Measurements from ENCODE around the gene TMEM202.
"Not testable (repeated sequence)": the region's sequence is repeated elsewhere in the genome, so short reads cannot be mapped to it uniquely, and the experiment has no call there.

TMEM202 gene, protein sequence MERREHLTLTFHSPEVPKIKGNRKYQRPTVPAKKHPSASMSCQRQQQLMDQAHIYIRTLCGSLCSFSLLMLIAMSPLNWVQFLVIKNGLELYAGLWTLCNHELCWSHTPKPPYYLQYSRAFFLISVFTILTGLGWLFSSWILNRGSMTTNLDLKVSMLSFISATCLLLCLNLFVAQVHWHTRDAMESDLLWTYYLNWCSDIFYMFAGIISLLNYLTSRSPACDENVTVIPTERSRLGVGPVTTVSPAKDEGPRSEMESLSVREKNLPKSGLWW

DNA sequence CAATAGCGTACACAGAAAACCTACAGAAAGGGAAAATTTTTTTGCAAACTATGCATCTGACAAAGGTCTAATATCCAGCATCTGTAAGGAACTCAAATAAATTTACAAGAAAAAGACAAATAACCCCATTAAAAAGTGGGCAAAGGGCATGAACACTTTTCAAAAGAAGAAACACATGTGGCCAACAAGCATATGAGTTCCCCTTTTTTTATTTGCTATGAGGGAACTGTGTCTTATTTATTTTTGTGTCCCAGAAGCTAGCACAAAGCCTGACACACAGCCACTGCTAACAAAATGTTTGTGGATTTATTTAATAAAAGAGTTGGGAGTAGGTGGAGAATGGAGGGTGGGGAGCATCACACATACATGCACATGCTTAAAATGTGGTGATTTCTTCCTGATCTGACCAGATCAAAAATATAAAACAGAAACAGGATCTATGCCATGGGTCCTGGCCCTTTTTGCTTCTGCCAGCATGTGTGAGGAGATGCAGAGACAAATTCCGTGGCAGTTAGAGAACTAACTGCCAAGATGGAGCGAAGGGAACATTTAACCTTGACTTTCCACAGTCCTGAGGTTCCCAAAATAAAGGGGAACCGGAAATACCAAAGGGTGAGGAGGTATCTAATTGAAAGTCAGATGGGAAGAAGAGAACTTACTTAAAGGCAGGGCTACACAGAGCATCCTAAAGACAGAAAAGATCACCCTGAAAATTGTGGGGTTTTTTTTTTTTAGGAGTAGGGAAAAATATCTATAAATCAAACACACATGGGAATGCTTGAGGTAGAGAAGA, at the start of gene TMEM202:
Gene TMEM202, plus strand, starts transcription at position 510 of the 793 bp plus-strand sequence. Its CDS starts 22 bp downstream, at position 532.
- DNase-seq (ENCODE audit: low read depth, low spot score), result no peak

DNA sequence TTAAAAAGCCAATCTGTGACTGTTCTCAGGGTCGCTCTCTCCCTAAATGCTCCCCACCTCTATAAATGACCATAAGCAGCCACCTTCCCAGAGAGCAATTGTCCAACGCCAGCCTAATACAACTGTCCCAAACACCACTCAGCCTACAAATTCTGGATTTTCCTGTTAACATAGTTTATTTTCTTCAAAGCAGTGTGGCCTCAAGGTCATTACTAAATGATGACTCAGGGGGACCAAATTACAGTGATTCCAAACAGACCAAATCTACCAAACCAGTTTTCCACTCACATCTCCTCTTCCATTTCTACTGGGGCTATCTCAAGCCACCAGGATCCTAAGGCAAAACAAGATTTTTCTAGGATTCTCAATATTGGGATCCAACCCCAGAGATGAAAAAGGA, 44.8 kb upstream of the TMEM202 start:
- DNase-seq (ENCODE audit: low read depth, low spot score), result no peak

DNA sequence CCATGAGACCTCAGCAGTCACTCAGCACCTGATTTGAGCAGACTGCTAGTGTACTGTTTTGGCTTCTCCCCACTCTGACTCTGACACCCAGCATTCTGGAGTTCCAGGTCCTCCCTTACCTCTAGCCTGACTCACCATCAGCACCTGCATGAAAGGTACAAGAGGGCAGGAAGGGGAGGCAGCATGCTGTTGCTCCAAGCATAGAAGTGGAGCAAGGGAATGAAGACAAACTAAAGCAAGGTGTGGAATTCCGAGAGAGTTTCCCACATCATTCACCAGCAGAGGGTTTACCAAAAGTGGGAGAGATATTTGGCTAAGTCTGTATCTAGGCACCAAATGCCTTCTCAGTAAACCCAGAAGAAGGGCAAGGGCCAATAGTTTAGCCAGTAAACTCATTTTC, 43.6 kb upstream of the TMEM202 start:
- no peak for DNase-seq (ENCODE audit: low read depth, low spot score)

DNA sequence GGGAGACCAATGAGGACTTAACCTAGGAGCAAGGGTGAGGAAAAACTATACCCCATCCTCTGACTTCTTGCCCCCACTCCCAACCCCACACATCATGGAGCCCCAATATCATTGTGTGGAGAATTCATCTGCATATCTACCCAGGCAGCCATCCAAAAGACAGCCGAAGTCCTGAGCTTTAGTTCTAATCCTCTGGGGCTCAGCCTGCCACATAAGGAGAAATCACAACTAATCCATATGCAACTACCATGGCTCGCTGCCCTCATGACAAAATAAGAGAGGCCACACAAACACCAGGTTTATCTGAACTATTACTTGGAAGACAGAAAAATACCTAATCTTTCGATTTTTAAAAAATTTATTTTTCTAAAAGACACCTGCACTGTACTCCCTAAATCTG, 40.0 kb upstream of the TMEM202 start:
- no peak for DNase-seq (ENCODE audit: low read depth, low spot score)

DNA sequence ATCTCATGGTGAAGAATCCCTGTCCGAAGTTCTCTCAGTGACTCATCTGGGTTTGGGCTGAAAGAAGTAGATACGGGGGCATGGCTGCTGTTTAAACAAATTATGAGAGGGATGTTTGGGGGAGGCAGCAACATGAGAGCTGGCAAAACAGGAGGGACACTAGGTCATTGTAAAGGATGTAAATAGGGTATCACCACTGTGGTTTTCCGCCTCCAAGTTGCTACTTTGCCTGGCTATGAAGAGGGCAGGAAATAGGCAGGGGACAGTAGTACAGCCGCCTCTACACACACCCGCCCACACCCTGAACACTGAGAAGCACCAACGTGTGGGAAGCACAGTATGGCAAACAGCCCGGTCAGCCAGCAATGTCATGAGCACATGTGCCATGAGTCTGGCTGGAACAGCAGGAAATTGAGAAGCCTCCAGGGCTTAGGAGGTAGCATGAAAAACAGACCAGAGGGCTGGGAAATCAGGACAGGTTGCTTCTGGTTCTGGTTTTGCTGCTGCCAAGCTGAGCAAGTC, 39.4 kb upstream of the TMEM202 start:
- DNase-seq (ENCODE audit: low read depth, low spot score), result no peak

DNA sequence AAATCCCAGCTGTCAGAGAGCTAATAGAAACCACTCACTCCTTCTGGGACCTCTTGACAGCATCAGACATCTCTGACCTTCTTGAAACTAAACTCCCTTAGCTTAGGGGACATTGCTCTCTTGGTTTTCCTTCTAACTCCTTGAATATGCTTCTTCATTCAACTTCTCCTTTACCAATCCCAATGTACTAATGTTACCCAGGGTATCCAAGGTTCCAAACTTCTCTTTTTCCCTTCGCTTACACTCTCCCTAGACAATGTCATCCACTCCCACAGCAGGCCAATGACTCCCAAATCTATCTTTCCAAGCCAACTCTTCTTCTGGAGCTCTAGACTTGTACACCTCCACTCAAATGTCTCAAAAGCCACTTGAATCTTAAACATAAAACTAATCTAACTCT, 36.9 kb upstream of the TMEM202 start:
- DNase-seq (ENCODE audit: low read depth, low spot score), result no peak

DNA sequence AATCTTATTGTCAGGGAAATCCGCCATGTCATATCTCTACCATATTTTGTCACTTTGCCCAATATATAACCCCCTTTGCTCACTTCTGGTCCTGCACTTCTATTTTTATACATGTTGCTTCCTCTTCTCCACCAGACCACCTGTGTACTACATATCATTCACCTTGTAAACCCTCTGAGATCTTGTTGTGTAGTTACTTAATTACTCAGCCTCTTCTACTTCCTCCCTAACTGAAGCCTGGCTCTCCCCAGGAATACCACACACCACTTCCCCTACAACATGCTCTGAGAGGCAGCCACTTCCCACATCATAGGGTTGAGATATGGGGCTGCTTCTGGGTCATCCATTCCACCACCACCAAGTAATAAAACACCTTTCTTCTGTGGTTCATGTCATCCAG, 32.3 kb upstream of the TMEM202 start:
- no peak for DNase-seq (ENCODE audit: low read depth, low spot score)

DNA sequence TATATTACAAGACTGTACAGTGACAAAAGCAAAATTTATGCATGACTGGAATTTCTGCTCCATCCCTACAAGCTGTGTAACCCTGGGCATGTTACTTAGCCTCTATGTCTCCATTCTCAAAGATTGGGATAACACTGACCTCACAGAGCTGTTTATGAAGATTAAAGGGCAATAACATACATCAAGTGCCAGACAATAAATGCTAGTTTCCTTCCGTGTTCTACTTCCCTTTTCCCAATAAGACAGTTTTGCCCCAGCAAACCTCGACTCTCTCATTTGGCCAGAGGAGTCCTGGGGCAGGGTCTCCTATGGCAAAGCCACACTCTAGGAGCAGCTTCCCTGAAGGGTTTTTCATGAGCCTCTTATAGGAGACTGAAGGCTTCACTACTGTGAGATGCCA, 29.8 kb upstream of the TMEM202 start:
- DNase-seq (ENCODE audit: low read depth, low spot score), result no peak

DNA sequence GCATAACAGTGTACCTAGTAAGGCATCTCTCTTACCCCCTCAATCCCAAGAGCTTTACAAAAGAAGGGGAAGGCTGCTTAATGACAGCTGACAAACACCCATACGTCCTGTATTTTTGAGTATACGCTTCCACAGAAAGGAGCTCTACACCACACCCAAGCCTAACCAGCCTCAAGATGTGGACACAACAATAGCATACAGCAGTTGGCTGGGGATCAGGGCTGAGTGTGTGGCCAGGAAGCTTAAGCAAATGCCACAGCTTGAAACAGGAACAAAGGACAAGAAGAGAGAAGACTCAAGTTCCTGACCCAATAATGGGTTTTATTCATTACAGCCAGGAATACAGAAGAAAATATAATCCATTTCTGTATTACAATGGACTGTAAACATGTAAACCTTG, 29.2 kb upstream of the TMEM202 start:
- no peak for DNase-seq (ENCODE audit: low read depth, low spot score)

DNA sequence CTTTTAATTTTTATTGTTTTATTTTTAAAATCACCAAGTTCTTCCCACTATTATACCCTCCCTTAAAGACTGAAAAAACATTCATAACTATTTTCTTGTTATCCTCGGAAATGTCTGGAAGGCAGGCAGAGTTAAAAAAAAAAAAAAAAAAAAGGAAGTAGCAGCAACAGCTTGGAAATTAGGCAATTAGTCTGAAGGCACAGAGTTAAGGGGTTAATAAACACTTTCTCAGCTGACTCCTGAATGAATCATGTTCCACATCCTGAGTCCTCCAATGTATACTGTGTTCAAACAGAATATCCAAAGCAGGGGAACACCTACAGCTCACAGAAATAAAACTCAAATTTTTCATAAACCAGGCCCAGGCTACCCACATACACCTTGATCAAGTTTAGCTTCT, 28.1 kb upstream of the TMEM202 start:
- no peak for DNase-seq (ENCODE audit: low read depth, low spot score)

DNA sequence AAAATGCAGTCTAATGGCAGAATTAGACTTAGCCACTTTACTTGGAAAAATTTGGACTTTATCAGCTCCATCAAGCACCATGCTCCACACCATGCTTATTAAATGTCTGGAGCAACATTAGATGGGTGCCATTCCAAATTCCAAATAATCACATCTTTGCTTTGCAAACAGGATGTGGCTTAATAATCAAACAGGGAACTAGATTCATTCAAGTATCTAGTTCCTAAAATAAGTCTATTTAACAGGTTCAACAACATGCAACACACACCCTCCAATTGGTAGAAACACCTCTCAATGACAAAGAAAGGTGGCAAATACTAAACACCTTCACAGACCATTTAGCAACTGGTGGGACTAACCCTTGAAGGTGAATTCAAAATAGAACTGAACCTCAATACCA, 25.7 kb upstream of the TMEM202 start:
- no peak for DNase-seq (ENCODE audit: low read depth, low spot score)

DNA sequence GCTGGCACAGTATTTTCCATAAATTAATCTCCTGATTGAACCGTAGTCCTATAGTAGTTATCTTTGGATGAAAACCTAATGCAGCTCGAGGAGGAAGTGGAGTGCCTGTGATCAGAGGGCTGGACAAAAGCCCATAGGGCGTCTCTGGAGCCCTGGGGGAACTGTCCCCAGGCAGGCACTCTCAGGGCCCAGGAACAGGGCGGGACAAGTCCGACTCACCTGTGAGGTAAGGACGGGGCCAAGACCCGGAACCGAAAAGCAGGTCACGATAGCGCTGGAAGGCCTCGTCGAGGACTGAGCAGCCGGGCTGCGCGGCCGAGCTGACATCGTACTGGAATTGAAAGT, 22.6 kb upstream of the TMEM202 start:
- no peak for DNase-seq (ENCODE audit: low read depth, low spot score)

DNA sequence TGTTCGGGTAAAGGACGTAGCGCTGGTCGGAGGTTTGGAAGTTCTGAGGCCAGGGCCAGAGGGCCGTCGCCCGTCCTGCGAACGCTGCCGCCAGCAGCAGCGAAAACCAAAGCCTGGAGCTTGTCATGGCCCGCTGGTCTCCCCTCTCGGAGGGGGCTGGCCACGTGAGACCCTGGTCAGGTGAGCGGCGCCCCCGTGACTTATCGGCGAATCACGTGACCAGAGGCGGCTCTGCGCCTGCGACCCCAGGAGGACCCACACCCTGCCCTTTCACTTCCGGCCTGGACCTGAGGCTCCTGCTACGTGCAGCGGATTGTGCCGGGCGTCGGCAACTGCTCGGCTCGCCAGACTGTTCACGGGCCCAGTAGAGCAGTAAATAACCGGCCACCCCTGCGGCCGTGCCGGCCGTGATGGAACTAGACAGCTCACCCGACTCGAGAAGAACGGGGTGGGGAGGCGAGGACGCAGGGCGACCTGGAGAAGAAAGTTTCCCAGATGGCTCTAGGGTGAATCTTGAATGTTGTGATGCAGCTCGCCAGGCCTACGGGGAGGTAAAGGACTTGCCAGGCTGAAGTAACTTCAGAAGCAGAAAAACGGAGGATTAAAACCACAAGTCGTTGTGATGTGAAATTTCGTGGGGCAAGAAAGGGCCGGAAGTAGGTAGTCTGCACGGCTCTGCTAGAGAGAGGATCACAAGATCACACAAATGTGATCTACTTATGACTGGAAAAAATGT, 22.1 kb upstream of the TMEM202 start, which contains the start of gene HEXA:
Gene HEXA, minus strand, starts transcription at position 169 of the 736 bp plus-strand sequence. Its CDS starts 42 bp downstream, at position 127.
- DNase-seq (ENCODE audit: low read depth, low spot score), result peak; percentile 88

DNA sequence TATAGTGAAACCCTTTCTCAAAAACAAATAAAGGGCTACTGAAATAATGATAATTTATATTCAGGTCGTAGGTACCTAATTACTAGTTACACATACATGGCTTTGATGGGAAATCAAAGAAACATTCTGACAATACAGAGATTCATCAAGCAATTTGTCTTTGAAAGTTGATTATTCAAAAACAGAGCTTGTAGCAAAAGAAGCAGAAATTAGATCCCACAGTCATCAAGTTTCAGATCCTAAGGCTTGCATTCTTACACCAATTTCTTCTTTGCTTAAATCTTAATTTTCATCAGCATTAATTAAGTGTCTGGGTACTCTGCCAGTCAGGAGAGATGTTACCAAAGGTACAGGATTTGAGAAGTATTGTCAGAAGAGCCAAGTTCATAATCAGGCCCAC, 20.8 kb upstream of the TMEM202 start:
- DNase-seq (ENCODE audit: low read depth, low spot score), result no peak

DNA sequence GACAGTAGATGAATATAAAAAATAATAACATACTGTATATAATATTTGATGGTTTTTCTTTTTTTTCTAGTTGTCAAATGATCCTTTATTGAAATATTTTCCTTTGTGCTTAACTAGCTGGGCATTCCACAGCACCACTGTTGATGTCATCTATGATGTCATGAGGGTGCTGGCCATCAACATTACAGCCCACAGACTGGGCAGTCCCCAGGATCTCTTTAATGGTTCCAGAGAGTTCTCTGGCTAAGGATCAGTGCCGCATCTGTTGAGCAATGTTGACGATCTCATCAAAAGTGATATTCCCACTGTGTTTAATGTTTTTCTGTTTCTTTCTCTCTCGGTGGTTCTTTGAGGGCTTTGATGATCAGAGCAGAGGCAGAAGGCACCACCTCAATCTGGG, 19.0 kb upstream of the TMEM202 start:
- not testable (repeated sequence) for DNase-seq (ENCODE audit: low read depth, low spot score)

DNA sequence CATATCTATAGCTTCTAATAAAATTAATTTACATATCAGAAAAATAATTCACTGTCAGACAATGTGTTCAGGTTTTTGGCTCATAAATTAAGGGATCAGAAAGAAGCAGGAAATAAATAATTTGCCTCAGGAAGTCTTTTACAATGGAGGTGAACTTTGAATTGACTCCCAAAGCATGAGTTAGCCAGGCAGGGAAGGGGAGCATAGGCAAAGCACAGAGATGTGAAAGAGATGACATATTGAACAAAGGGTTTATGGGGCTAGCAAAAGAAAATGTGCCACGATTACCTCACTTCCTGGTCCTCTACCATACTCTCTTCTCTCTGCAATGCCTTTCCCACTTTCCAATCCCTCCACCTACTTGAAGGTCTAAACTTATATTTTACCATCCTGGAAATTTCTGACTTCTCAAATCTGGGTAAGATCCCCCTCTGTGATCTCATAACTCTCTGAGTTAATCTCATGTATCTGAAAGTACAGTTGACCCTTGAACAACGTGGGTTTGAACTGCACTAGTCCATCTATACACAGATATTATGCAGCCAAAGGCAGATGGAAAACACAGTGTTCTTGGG, 18.2 kb upstream of the TMEM202 start:
- no peak for DNase-seq (ENCODE audit: low read depth, low spot score)

DNA sequence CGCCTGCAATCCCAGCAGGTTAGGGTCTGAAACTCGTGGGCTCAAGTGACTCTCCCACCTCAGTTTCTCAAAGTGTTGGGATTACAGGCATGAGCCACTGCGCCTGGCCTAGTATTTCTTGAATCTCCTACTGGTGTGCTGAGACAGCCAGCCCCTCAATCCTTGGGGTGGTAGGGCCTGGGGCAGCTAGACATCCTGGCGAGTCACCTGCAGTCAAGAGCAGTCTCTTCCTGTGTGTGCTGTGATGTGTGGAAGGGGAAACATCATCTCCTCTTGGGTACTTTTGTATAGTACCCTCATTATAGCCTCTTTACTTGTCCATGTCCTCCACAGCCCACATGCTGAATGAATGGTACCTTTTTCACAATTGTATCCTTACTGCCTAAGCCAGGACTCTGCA, 17.4 kb upstream of the TMEM202 start:
- no peak for DNase-seq (ENCODE audit: low read depth, low spot score)

DNA sequence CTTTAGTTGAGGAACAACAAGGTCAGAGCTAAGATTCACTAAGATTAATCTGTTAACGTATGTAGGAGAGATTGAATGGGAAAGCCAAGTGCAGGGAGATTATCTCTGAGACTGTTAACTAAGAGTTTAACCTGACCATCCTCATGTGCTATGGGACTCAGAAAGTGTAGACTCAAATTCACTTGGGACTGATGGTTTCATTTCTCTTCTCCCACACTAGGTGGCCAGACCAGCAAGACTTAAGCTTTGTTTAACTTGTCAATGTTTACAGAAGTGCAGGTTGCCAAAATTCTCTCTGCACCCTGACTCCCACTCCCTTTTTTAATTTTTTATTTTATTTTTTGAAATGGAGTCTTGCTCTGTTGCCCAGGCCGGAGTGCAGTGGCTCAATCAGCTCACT, 16.0 kb upstream of the TMEM202 start:
- no peak for DNase-seq (ENCODE audit: low read depth, low spot score)

DNA sequence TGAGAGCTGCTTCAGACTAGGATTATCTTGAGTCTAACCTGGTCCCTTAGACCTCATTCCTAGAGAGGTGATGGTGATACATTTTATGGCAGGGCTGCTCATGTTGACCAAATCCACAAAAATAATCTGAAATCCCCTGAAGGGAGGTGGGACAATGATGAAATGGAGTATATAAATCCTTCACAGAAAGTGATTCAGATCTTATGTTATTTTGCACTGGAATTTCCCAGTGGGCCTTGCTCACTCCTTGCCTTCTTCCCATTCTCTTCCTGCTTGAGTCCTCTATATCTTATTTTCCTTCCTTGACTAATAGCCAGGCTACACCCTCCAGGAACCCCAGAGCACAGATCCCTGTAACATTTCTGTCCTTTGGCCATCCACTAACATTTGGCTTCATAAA, 10.4 kb upstream of the TMEM202 start:
- DNase-seq (ENCODE audit: low read depth, low spot score), result no peak

DNA sequence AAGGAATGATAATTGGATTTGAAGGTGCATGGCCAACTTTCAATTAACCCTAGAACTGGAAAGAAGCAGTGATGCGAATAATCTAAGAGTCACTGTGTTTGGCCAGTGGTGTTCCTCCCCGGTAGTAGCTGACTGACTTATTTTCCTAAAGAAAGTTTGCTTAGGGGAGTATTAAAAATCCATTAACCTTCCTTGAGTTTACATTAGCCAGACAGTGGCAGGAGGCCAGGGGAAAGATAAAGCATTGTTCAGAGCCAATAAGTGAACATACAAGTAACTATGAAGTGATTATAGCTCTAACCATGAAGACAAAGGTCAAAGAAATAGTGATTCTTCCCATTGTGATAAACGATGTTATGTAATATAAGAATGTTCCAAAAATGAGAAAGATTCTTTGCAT, 8.9 kb upstream of the TMEM202 start:
- no peak for DNase-seq (ENCODE audit: low read depth, low spot score)

DNA sequence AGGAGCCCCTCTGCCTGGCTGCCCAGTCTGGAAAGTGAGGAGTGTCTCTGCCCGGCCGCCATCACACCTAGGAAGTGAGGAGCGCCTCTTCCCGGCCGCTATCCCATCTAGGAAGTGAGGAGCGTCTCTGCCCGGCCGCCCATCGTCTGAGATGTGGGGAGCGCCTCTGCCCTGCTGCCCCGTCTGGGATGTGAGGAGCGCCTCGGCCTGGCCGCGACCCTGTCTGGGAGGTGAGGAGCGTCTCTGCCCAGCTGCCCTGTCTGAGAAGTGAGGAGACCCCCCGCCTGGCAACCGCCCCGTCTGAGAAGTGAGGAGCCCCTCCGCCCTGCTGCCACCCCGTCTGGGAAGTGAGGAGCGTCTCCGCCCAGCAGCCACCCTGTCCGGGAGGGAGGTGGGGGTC, 1.8 kb upstream of the TMEM202 start:
- not testable (repeated sequence) for DNase-seq (ENCODE audit: low read depth, low spot score)

DNA sequence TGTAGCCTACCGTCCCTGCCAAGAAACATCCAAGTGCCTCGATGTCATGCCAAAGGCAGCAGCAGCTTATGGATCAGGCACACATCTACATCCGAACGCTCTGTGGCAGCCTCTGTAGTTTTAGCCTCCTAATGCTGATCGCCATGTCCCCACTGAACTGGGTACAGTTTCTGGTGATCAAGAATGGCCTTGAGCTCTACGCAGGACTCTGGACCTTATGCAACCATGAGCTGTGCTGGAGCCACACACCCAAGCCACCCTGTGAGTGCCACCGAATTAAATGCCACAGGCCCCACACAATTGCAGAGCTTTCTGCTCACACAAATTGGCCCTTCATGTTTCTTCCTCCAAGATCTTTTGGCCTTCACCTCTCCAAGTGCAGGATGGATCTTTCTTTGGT, 543 bp downstream of the TMEM202 start:
- DNase-seq (ENCODE audit: low read depth, low spot score), result no peak

All from brain pericyte (primary cell).